HG02642 (cell line): ENCODE data around the gene SPDYE5.

ENCODE experiments used
- ATAC-seq: cut with Tn5 transposase; IDR thresholded peaks from one replicate; pipeline ENCODE4 v1.9.1; 2021; ENCODE audit warnings: mild to moderate bottlenecking; ENCODE audit not compliant: unreplicated experiment, poor library complexity

The SPDYE5 gene

DNA sequence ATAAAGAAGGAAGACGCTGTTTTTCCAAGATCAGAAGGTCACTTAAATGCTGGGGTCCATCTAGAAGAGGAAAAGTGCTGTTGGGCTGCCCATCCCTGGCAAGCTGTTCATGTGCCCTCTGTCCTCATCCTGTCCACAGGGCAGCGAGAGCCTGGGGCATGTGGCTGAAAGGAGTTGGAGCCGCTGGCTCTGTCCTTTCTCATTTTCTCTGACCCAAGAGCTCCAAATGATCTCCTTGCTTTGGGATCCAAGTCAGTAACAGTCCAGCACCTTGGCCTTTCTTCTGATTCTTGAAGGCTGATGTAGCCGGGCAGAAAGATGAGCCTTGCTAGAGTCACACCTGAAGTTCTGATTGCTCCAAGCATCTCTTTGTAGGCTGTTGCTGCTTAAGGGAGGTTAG is 44.4 kb downstream of the SPDYE5 start:
- ATAC-seq, result no peak

DNA sequence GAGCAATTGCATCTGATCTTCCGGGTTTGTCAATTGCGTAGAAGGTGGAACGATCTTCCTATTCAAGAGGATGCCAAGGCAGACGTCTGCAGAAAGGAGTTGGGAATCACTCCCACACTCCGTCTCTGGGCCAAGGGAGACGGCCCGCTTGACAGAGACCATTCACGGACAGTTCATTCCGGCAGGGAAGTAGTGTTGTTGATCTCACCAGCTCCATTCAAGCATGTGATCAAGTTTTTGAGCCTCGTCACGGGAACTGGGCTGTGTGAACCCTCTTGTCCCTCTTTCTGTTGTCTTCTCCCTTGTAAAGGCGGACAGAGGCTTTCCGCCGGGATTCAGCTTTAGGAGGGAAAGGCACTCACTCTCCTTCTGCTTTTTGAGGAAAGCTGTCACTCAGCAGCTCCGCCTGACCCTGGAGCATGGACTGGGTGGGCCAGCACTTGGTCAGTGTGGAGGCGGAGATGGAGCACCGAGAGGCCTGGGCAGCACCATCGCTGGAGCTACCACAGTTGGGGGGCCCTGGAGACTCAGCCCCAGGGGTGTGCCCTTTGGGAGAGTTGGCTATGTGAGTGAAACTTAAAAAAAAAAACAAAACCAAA is 44.9 kb downstream of the SPDYE5 start:
- ATAC-seq, result no peak

DNA sequence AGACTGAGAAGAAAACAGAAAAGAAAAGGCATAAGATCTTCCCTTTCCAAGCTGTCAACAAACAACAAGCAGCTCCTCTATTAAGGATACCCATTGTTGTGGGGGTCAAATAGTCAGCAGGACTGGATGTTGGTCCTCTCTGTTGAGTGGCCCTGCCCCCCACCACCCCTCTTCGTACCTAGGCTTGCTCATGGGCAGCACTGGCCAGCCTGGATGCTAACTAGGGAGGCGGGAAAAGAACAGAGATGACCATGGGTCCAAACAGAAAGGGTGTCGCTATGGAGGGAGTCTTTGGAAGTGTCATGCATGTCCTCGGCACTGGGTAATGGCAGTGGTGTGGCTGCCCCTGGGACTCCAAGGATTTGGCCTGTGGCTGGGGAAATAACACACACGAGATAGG is 45.6 kb downstream of the SPDYE5 start:
- no peak for ATAC-seq

DNA sequence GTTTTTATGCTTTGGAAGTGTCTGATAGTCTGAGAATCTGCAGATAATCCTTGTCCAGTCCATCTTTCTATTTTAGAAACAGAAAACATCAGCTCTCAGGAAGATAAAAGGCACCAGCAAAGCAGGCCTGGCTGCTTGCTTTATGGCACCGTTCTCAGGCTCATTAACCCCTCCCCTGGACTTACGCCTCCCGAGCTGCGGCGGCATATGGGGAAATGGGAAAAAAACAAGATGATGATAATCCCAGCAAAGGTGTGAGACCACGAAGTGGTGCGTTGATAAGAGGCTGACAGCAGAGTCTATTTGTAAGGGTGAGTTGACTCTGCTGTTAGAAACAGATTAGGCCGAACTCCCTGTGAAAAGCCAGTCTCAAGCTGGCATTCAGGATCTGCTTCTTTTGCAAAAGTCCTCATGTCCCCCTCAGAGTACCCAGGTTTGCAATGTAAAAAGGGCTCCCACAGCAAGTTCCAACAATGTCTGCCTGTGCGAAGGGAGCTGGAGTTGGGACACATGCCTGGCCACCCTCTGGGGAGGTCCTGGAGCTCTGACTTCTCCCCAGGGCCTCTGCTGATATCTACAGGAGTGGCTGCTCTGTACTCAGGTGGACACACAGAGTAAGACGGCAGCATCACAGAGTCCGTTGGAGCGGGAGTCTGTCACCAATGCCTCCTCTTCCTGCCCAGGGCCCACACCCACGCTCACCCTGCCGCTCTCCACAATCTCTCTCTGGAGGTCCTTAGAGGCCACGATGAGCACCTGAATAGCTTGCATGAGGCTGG is 54.3 kb downstream of the SPDYE5 start:
- no peak for ATAC-seq
